Erythroblast (primary cell): ENCODE results near the gene PLIN1.

ENCODE experiments used
- GATA1 ChIP-seq: IDR thresholded peaks from 2 replicates; pipeline ENCODE4 v1.6.1; 2011; ENCODE audit warnings: low read depth, mild to moderate bottlenecking, control low read depth, low read length, moderate library complexity
- POLR2A ChIP-seq: IDR thresholded peaks from 2 replicates; pipeline ENCODE4 v1.6.1; 2011; ENCODE audit warnings: mild to moderate bottlenecking, low read length

GRCh38 chr15:89704411-89704810 lies 25.2 kb upstream of the PLIN1 start:
- TF ChIP-seq POLR2A = no peak
- no peak for TF ChIP-seq GATA1
